H9 (cell line): ENCODE data around the gene OSBP2. TPM values are rescaled to one million over a fixed set of nuclear protein-coding genes. Genes with fewer than 3 reads are reported as not detected.

Source experiments
- DNase-seq: peaks from one replicate; pipeline ENCODE4 v3.0.0-alpha.2; 2017
- H2AFZ ChIP-seq: one replicate; pipeline ENCODE4 v1.6.1; 2013; ENCODE audit warnings: mild to moderate bottlenecking, low read length, control low read depth, moderate library complexity
- H2AK5ac ChIP-seq: 2 replicates; pipeline ENCODE4 v1.6.1; 2013; ENCODE audit warnings: low read length, control low read depth, mixed read lengths; ENCODE audit not compliant: insufficient read length
- H2BK120ac ChIP-seq: one replicate; pipeline ENCODE4 v1.6.1; 2013; ENCODE audit warnings: low read depth, mild to moderate bottlenecking, low read length, control low read depth, inconsistent platforms; ENCODE audit not compliant: poor library complexity, severe bottlenecking
- H2BK12ac ChIP-seq: 2 replicates; pipeline ENCODE4 v1.6.1; 2013; ENCODE audit warnings: low read length, control low read depth, mixed read lengths, low read depth; ENCODE audit not compliant: insufficient read length
- H2BK15ac ChIP-seq: 2 replicates; pipeline ENCODE4 v1.6.1; 2013; ENCODE audit warnings: low read depth, low read length, control low read depth
- H2BK20ac ChIP-seq: one replicate; pipeline ENCODE4 v1.6.1; 2013; ENCODE audit warnings: low read depth, mild to moderate bottlenecking, low read length, control low read depth, inconsistent platforms; ENCODE audit not compliant: poor library complexity, severe bottlenecking
- H2BK5ac ChIP-seq: 2 replicates; pipeline ENCODE4 v1.6.1; 2013; ENCODE audit warnings: low read length, control low read depth, mixed read lengths; ENCODE audit not compliant: insufficient read length
- H3K14ac ChIP-seq: 2 replicates; pipeline ENCODE4 v1.6.1; 2013; ENCODE audit warnings: low read length, control low read depth; ENCODE audit not compliant: insufficient read depth
- H3K18ac ChIP-seq: 2 replicates; pipeline ENCODE4 v1.6.1; 2013; ENCODE audit warnings: low read depth, mild to moderate bottlenecking, mixed read lengths, low read length, control low read depth; ENCODE audit not compliant: insufficient read length
- H3K23ac ChIP-seq: 2 replicates; pipeline ENCODE4 v1.6.1; 2013; ENCODE audit warnings: low read length, control low read depth, mixed read lengths, low read depth; ENCODE audit not compliant: insufficient read length
- H3K23me2 ChIP-seq: 2 replicates; pipeline ENCODE4 v1.6.1; 2013; ENCODE audit warnings: low read depth, mild to moderate bottlenecking, mixed read lengths, low read length, control low read depth; ENCODE audit not compliant: insufficient read length, poor library complexity, severe bottlenecking
- H3K27ac ChIP-seq: 2 replicates; pipeline ENCODE4 v1.5.1; 2013; ENCODE audit warnings: low read length, control low read depth, mixed read lengths, low read depth; ENCODE audit not compliant: insufficient read length
- H3K27me3 ChIP-seq: 2 replicates; pipeline ENCODE4 v1.6.1; 2013; ENCODE audit warnings: low read length, control low read depth, inconsistent platforms; ENCODE audit not compliant: insufficient read depth
- H3K4ac ChIP-seq: 2 replicates; pipeline ENCODE4 v1.6.1; 2013; ENCODE audit warnings: low read depth, mild to moderate bottlenecking, control low read depth, inconsistent platforms, low read length, moderate library complexity
- H3K4me1 ChIP-seq: 2 replicates; pipeline ENCODE4 v1.6.1; 2013; ENCODE audit warnings: low read length, control low read depth, inconsistent platforms; ENCODE audit not compliant: insufficient read depth
- H3K4me2 ChIP-seq: 2 replicates; pipeline ENCODE4 v1.6.1; 2013; ENCODE audit warnings: low read length, control low read depth, mixed read lengths; ENCODE audit not compliant: insufficient read length, insufficient read depth
- H3K56ac ChIP-seq: 2 replicates; pipeline ENCODE4 v1.6.1; 2013; ENCODE audit warnings: low read depth, mild to moderate bottlenecking, mixed read lengths, low read length, control low read depth; ENCODE audit not compliant: insufficient read length
- H3K79me1 ChIP-seq: 2 replicates; pipeline ENCODE4 v1.6.1; 2013; ENCODE audit warnings: low read depth, mild to moderate bottlenecking, moderate library complexity, low read length, control low read depth, inconsistent platforms; ENCODE audit not compliant: insufficient read depth, poor library complexity, severe bottlenecking
- H3K79me2 ChIP-seq: 2 replicates; pipeline ENCODE4 v1.6.1; 2013; ENCODE audit warnings: low read length, control low read depth, inconsistent platforms; ENCODE audit not compliant: insufficient read depth
- H3K9ac ChIP-seq: 2 replicates; pipeline ENCODE4 v1.6.1; 2013; ENCODE audit warnings: low read length, control low read depth, mixed read lengths; ENCODE audit not compliant: insufficient read length; ENCODE audit errors: extremely low read depth
- H3K9me3 ChIP-seq: one replicate; pipeline ENCODE4 v1.6.1; 2013; ENCODE audit warnings: low read depth, low read length, inconsistent platforms; ENCODE audit not compliant: control insufficient read depth
- H3T11ph ChIP-seq: one replicate; pipeline ENCODE4 v1.6.1; 2013; ENCODE audit warnings: mild to moderate bottlenecking, low read length, control low read depth, inconsistent platforms
- H4K20me1 ChIP-seq: one replicate; pipeline ENCODE4 v1.6.1; 2013; ENCODE audit not compliant: control insufficient read depth, insufficient read length, insufficient read depth
- H4K5ac ChIP-seq: 2 replicates; pipeline ENCODE4 v1.6.1; 2013; ENCODE audit warnings: low read depth, mild to moderate bottlenecking, mixed read lengths, low read length, control low read depth; ENCODE audit not compliant: insufficient read length
- H4K8ac ChIP-seq: replicated peaks from 2 replicates; pipeline ENCODE4 v1.6.1; 2013; ENCODE audit warnings: low read length, control low read depth, mixed read lengths, low read depth; ENCODE audit not compliant: insufficient read length
- H4K91ac ChIP-seq: 2 replicates; pipeline ENCODE4 v1.6.1; 2013; ENCODE audit warnings: low read depth, mild to moderate bottlenecking, moderate library complexity, mixed read lengths, low read length, control low read depth; ENCODE audit not compliant: insufficient read length
- H3K27ac Mint-ChIP-seq, 3 experiments: 2 replicates in 2 of 3; 3 replicates in 1 of 3; pipeline ENCODE4 v1.8.0; 2020 to 2021; ENCODE audit warnings: mixed read lengths in 3 of 3, mild to moderate bottlenecking in 1 of 3, moderate library complexity in 1 of 3
- H3K27me3 Mint-ChIP-seq: 2 replicates; pipeline ENCODE4 v1.8.0; 2021; ENCODE audit warnings: low read depth, mild to moderate bottlenecking, moderate library complexity, mixed read lengths
- H3K36me3 Mint-ChIP-seq, 3 experiments: 2 replicates in 2 of 3; 3 replicates in 1 of 3; pipeline ENCODE4 v1.8.0; 2020 to 2021; ENCODE audit warnings: low read depth in 3 of 3, mixed read lengths in 3 of 3; ENCODE audit not compliant: insufficient read depth in 1 of 3
- H3K4me1 Mint-ChIP-seq, 2 experiments: 2 replicates each; pipeline ENCODE4 v1.8.0; 2020; ENCODE audit warnings: mixed read lengths in 2 of 2
- H3K4me3 Mint-ChIP-seq, 2 experiments: 2 replicates in 1 of 2; 3 replicates in 1 of 2; pipeline ENCODE4 v1.8.0; 2020 to 2021; ENCODE audit warnings: mild to moderate bottlenecking in 2 of 2, mixed read lengths in 2 of 2, moderate library complexity in 1 of 2
- H3K9me3 Mint-ChIP-seq, 2 experiments: 2 replicates in 1 of 2; 3 replicates in 1 of 2; pipeline ENCODE4 v1.8.0; 2020; ENCODE audit warnings: mild to moderate bottlenecking in 2 of 2, mixed read lengths in 2 of 2, moderate library complexity in 1 of 2
- CTCF ChIP-seq: fragments of 200-600 bp; sonication (generic); conservative IDR thresholded peaks from 3 replicates; pipeline ENCODE4 v1.8.0; 2021; ENCODE audit warnings: antibody characterized with exemption, mild to moderate bottlenecking
- WGBS: extraction: QIAGEN DNeasy Blood & Tissue Kit; methylation state at CpG from one replicate; pipeline ENCODE4 v1.1.7; 2013; ENCODE audit warnings: missing lambda C conversion rate, low lambda C conversion rate, mixed read lengths; ENCODE audit not compliant: insufficient read length; ENCODE audit errors: extremely low coverage; 5-methylcytosine and 5-hydroxymethylcytosine counted together
- total RNA-seq: library from RNA; stranded (reverse); gene quantifications from 2 replicates; pipeline ENCODE4 v1.2.1, GENCODE V29; 2021

Gene OSBP2
- total RNA-seq, 1 experiment from 2014 or later, result 3.4 TPM

- H2AK5ac ChIP-seq, result no peak overlapping the region
- TF ChIP-seq CTCF, result no peak
- no peaks in the 10 kb centered on the region for H3K9me3 Mint-ChIP-seq
- no peak overlapping the region for H3K23ac ChIP-seq
- H3K4me1 Mint-ChIP-seq, result peaks cover 25 to 27% of the 10 kb centered on the region in 2 experiments
- H3K14ac ChIP-seq, result no peak overlapping the region
- no peak overlapping the region for H2BK120ac ChIP-seq
- no peak overlapping the region for H4K8ac ChIP-seq
- no peaks in the 10 kb centered on the region for H3K9me3 ChIP-seq
- no peak overlapping the region for H3K4me3 Mint-ChIP-seq
- H3K56ac ChIP-seq, result no peak overlapping the region
- H3K79me1 ChIP-seq, result no peaks in the 10 kb centered on the region
- DNase-seq, result no peak
- no peak overlapping the region for H3K4me2 ChIP-seq
- H3K36me3 Mint-ChIP-seq, result peaks cover 0 to 5% (median 4%) of the 10 kb centered on the region in 3 experiments; a peak in 4 of 7 replicates
- no peak overlapping the region for H3K9ac ChIP-seq
- no peaks in the 10 kb centered on the region for H3K27me3 ChIP-seq
- no peak overlapping the region for H2BK5ac ChIP-seq
- H4K91ac ChIP-seq, result no peak overlapping the region
- H3K27me3 Mint-ChIP-seq, result no peaks in the 10 kb centered on the region; the same call in 1 of the 2 replicates
- no peak overlapping the region for H3T11ph ChIP-seq
- no peaks in the 10 kb centered on the region for H4K20me1 ChIP-seq
- no peak overlapping the region for H4K5ac ChIP-seq
- H2AFZ ChIP-seq, result no peak overlapping the region
- H3K18ac ChIP-seq, result no peak overlapping the region
- H2BK15ac ChIP-seq, result no peak overlapping the region
- H3K4ac ChIP-seq, result no peak overlapping the region
- H3K27ac ChIP-seq, result no peak overlapping the region
- no peak overlapping the region for H2BK20ac ChIP-seq
- no peak overlapping the region; a peak in 1 of 7 replicates for H3K27ac Mint-ChIP-seq
- WGBS, result no CpG with 5 or more reads among the region's 3 CpGs
- H3K23me2 ChIP-seq, result no peaks in the 10 kb centered on the region
- H3K79me2 ChIP-seq, result no peaks in the 10 kb centered on the region
- no peak overlapping the region for H2BK12ac ChIP-seq
- H3K4me1 ChIP-seq, result no peaks in the 10 kb centered on the region; the same call in 1 of the 2 replicates
Measured at GRCh38 chr22:30648825-30649224, 45.8 kb upstream of the OSBP2 start.
